Glutamatergic neuron (in vitro differentiated cells): ENCODE results near the gene SYPL1. TPM values are rescaled to one million over a fixed set of nuclear protein-coding genes. Genes with fewer than 3 reads are reported as not detected.

Experiments used
- DNase-seq: peaks from one replicate; pipeline ENCODE4 v3.0.0; 2022
- H3K27ac Mint-ChIP-seq: one replicate; pipeline ENCODE4 v1.8.0; 2020; ENCODE audit warnings: mild to moderate bottlenecking, mixed read lengths, inconsistent platforms; ENCODE audit not compliant: unreplicated experiment
- H3K27me3 Mint-ChIP-seq: one replicate; pipeline ENCODE4 v1.8.0; 2020; ENCODE audit warnings: mild to moderate bottlenecking, moderate library complexity, mixed read lengths, inconsistent platforms; ENCODE audit not compliant: unreplicated experiment
- H3K36me3 Mint-ChIP-seq: one replicate; pipeline ENCODE4 v1.8.0; 2020; ENCODE audit warnings: mild to moderate bottlenecking, mixed read lengths, inconsistent platforms; ENCODE audit not compliant: unreplicated experiment
- H3K4me1 Mint-ChIP-seq: one replicate; pipeline ENCODE4 v1.8.0; 2020; ENCODE audit warnings: mild to moderate bottlenecking, low read depth, mixed read lengths, inconsistent platforms; ENCODE audit not compliant: unreplicated experiment
- H3K4me3 Mint-ChIP-seq: one replicate; pipeline ENCODE4 v1.8.0; 2020; ENCODE audit warnings: mild to moderate bottlenecking, mixed read lengths, inconsistent platforms; ENCODE audit not compliant: unreplicated experiment
- H3K9me3 Mint-ChIP-seq: one replicate; pipeline ENCODE4 v1.8.0; 2020; ENCODE audit warnings: mild to moderate bottlenecking, moderate library complexity, mixed read lengths, inconsistent platforms; ENCODE audit not compliant: unreplicated experiment
- total RNA-seq: library from RNA; stranded (reverse); fragmentation: NEBNext Ultra II Directional; extraction: Animal tissue kit (Norgen Biotek cat#: 25700); gene quantifications from one replicate; pipeline ENCODE4 v1.2.1, GENCODE V29; 2021; ENCODE audit not compliant: unreplicated experiment
- TF ChIP-seq, protein P1 (sequence below): fragments of 200-600 bp; sonication (generic); IDR thresholded peaks from one replicate; pipeline ENCODE4 v1.5.0; 2021; ENCODE audit not compliant: partially characterized antibody, unreplicated experiment

Gene SYPL1
- total RNA-seq, 1 donor from 2014 or later = 10.0 TPM

DNA sequence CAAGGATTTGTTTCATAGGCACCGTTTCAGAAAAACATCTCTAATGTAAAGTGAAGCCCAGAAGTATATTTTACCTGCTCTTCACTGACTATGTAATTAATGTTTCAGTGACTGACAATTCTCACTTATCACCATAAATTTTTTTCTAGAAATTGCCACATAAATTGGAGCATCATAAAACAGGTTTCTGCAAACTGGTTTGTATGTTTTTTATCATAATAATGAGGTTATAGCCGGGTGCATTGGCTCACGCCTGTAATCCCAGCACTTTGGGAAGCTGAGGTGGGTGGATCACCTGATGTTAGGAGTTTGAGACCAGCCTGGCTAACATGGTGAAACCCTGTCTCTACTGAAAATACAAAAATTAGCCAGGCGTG lies 39.4 kb downstream of the SYPL1 start:
- H3K4me3 Mint-ChIP-seq = no peak overlapping the region
- H3K4me1 Mint-ChIP-seq = peaks cover 2% of the 10 kb centered on the region
- H3K36me3 Mint-ChIP-seq = no peaks in the 10 kb centered on the region
- TF ChIP-seq, protein P1, sequence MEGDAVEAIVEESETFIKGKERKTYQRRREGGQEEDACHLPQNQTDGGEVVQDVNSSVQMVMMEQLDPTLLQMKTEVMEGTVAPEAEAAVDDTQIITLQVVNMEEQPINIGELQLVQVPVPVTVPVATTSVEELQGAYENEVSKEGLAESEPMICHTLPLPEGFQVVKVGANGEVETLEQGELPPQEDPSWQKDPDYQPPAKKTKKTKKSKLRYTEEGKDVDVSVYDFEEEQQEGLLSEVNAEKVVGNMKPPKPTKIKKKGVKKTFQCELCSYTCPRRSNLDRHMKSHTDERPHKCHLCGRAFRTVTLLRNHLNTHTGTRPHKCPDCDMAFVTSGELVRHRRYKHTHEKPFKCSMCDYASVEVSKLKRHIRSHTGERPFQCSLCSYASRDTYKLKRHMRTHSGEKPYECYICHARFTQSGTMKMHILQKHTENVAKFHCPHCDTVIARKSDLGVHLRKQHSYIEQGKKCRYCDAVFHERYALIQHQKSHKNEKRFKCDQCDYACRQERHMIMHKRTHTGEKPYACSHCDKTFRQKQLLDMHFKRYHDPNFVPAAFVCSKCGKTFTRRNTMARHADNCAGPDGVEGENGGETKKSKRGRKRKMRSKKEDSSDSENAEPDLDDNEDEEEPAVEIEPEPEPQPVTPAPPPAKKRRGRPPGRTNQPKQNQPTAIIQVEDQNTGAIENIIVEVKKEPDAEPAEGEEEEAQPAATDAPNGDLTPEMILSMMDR = no peak
- no peaks in the 10 kb centered on the region for H3K27me3 Mint-ChIP-seq
- DNase-seq = no peak
- H3K9me3 Mint-ChIP-seq = no peaks in the 10 kb centered on the region
- H3K27ac Mint-ChIP-seq = no peak overlapping the region

DNA sequence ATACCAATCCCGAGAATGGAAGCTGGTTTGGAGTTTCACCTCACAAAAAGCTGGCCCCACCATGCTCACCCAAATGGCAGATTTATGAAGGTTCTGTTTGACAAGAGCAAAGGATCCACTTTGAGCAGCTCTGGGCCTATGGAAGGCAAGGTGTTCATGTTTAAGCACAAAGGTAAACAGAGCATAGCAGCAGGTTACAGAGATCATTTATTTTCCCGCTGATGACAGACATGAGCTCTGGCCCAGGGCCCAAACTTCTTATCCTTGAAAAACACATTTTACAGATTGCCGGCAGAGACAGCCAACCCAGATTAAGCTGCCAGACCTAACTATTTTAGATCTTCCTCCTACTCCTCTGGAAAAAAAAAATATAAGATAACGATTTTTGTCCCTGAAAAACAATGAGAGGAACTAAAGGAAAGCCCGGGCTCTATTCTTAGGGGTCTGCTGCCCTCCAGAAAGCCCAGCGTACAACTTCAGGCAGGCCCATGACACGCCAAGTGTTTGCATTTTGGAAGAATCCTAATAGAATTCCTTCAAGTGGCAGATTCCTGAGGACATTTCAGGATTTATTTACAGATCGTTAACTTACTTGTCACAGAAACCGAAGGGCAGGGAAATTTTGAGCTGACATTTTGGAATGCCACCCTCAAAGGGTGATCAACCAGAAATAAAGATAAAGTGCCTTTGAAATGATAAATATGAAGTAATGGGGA lies 40.0 kb downstream of the SYPL1 start:
- Mint-ChIP-seq H3K27me3 (no peaks in the 10 kb centered on the region), H3K9me3 (no peaks in the 10 kb centered on the region), H3K4me3 (no peak overlapping the region), H3K36me3 (no peaks in the 10 kb centered on the region), H3K4me1 (peaks cover 2% of the 10 kb centered on the region), H3K27ac (no peak overlapping the region)
- TF ChIP-seq, protein P1 = no peak
- DNase-seq = no peak

DNA sequence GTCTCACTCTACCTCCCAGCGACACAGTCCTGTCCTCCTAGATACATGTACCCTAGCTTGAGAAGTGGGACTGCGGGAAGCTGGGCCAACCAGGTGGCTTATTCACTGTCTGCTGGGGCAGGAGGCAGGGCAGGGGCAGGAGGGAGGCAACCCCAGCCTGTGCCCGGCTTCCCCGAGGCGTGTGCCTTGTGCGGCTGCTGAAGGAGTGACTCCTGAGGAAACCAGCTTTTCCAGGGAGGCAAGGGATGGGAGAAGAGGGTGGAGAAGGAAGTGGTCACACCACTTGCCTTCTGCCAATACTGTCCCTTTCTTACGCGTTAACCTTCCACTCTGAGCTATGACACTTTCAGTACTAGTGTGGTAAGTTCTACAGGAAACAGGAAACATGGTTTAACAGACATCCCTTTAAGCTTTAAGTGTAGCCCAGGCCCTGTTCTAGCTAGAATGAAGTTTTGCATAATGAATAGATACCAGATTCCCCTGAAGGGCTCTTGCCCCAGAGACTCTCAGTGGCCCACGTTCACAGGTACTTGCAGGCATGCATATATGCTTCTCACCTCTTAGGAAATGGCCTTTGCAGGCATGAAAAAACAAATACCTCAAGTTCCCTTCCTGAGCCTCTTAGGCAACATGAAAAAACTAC lies 40.6 kb downstream of the SYPL1 start:
- TF ChIP-seq, protein P1 = no peak
- Mint-ChIP-seq H3K4me3 (no peak overlapping the region), H3K4me1 (peaks cover 2% of the 10 kb centered on the region), H3K36me3 (no peaks in the 10 kb centered on the region), H3K27ac (no peak overlapping the region), H3K27me3 (no peaks in the 10 kb centered on the region), H3K9me3 (no peaks in the 10 kb centered on the region)
- no peak for DNase-seq

DNA sequence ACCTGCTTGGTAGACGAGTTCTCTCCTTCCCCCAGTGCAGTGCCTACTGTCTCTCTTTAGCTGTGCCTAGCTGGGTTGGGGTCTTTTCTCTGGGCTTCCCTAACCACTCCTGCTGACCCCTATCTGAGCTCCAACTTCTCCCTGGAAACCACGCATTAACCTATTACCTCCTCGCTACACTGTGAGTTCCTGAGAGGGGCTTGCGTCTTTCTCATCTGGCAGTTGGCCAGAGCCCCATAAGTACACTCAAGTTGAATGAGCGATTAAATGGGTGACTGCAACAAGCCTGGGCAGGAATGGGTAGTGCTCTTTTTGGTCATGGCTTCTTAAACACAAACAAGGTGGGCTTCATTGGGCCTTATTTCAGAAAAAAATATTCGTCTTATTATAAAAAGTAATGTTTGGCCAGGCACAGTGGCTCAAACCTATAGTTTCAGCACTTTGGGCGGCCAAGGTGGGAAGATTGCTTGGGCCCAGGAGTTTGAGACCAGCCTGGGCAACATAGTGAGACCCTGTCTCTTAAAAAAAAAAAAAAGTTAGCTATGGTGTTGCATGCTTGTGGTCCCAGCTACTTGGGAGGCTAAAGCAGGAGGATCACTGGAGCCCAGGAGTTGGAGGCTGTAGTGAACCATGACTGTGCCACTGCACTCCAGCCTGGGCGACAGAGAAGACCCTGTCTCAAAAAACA lies 41.4 kb downstream of the SYPL1 start:
- no peaks in the 10 kb centered on the region for H3K9me3 Mint-ChIP-seq
- no peak overlapping the region for H3K4me3 Mint-ChIP-seq
- peaks cover 2% of the 10 kb centered on the region for H3K4me1 Mint-ChIP-seq
- H3K36me3 Mint-ChIP-seq = no peaks in the 10 kb centered on the region
- TF ChIP-seq, protein P1 = no peak
- H3K27ac Mint-ChIP-seq = no peak overlapping the region
- no peaks in the 10 kb centered on the region for H3K27me3 Mint-ChIP-seq
- DNase-seq = no peak

DNA sequence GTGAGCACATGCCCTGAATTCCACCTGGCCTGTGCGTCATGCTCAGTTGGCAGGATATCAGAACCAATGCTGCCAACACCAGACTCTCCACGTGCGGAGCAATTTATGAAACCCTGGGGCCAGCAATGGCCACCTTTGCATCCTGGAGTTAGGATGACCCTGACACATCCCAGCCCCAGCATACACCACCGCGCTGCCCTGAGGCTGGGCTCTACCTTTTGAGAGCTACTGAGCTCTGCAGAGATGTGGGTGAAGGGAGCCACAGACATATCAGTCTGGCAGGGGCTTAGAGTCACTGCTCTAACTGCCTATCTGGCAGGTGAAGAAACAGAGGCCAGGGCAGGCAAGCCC lies 41.9 kb downstream of the SYPL1 start:
- Mint-ChIP-seq H3K27me3 (no peaks in the 10 kb centered on the region), H3K27ac (no peak overlapping the region), H3K9me3 (no peaks in the 10 kb centered on the region), H3K4me1 (peaks cover 3% of the 10 kb centered on the region), H3K36me3 (no peaks in the 10 kb centered on the region), H3K4me3 (no peak overlapping the region)
- no peak for DNase-seq
- TF ChIP-seq, protein P1 = no peak
